ENCODE results near the gene KIF26B.

Gene KIF26B

GRCh38 chr1:245188403-245188802 is 33.6 kb downstream of the KIF26B start:
- H3K36me3 ChIP-seq: no peaks in the 10 kb centered on the region
- H3K4me3 ChIP-seq (ENCODE audit: low read depth, low read length): no peak overlapping the region
- H3K9me3 ChIP-seq: no peaks in the 10 kb centered on the region
- TF ChIP-seq, protein P1, sequence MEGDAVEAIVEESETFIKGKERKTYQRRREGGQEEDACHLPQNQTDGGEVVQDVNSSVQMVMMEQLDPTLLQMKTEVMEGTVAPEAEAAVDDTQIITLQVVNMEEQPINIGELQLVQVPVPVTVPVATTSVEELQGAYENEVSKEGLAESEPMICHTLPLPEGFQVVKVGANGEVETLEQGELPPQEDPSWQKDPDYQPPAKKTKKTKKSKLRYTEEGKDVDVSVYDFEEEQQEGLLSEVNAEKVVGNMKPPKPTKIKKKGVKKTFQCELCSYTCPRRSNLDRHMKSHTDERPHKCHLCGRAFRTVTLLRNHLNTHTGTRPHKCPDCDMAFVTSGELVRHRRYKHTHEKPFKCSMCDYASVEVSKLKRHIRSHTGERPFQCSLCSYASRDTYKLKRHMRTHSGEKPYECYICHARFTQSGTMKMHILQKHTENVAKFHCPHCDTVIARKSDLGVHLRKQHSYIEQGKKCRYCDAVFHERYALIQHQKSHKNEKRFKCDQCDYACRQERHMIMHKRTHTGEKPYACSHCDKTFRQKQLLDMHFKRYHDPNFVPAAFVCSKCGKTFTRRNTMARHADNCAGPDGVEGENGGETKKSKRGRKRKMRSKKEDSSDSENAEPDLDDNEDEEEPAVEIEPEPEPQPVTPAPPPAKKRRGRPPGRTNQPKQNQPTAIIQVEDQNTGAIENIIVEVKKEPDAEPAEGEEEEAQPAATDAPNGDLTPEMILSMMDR (IDR thresholded peaks at IDR 0.05; ENCODE audit: low read depth, low read length): no peak
- DNase-seq: no peak
- H3K4me1 ChIP-seq: no peaks in the 10 kb centered on the region; the same call in 1 of the 2 replicates
- H3K27me3 ChIP-seq: no peaks in the 10 kb centered on the region

DNA sequence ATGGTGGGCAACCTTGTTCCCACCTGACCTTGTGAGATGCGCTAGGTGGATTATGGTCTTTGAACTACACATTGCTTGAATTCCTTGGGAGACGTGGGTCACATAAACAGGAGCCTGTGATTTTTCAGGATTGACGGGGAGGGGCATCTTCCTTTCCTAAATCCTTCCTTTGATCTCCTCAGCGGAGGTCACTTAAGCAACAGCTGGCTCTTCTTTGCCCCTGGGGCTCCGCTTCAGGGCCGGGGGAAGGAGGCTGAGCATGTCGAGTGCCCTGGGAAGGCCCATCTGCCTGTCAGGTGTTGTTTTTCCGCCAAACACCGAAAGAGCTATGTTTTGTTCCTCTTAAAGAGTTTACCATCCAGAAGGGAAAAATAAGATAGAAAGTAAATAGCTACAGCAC is 40.6 kb downstream of the KIF26B start:
- Histone ChIP-seq H3K36me3 (no peaks in the 10 kb centered on the region; the same call in 1 of the 2 replicates), H3K27me3 (no peaks in the 10 kb centered on the region), H3K9me3 (no peaks in the 10 kb centered on the region), H3K4me3 (ENCODE audit: low read depth, low read length) (no peak overlapping the region), H3K4me1 (peaks cover 12% of the 10 kb centered on the region)
- TF ChIP-seq, protein P1 (IDR thresholded peaks at IDR 0.05; ENCODE audit: low read depth, low read length): no peak
- no peak for DNase-seq

DNA sequence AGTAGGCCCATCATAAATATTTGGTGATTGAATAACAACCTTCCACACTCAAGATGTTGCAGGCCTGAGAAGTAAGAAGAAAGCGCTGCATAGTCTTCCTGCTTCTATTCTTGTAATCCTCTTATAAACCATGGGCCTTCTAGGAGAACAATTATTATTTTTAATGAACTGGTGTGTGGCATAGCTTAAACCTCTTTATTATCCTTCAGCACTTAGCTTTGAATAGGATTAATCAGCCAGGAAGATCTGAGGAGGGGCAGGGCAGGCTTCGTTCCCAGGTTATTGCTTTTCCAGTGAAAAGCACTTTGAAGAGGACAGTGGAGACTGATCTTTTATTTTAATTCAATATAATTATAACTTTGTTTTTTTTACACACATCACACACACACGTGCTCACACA is 42.3 kb downstream of the KIF26B start:
- DNase-seq: no peak
- H3K27me3 ChIP-seq: no peaks in the 10 kb centered on the region
- TF ChIP-seq, protein P1 (IDR thresholded peaks at IDR 0.05; ENCODE audit: low read depth, low read length): no peak

GRCh38 chr1:245197911-245198379 is 43.2 kb downstream of the KIF26B start:
- Histone ChIP-seq H3K4me1 (peaks cover 12% of the 10 kb centered on the region), H3K9me3 (no peaks in the 10 kb centered on the region), H3K4me3 (ENCODE audit: low read depth, low read length) (no peak overlapping the region), H3K27me3 (no peaks in the 10 kb centered on the region), H3K36me3 (no peaks in the 10 kb centered on the region; the same call in 1 of the 2 replicates)
- TF ChIP-seq, protein P1 (IDR thresholded peaks at IDR 0.05; ENCODE audit: low read depth, low read length): no peak
- peak; percentile 31 for DNase-seq

More for the DNA sequence above, 42.3 kb downstream of the KIF26B start:
- Histone ChIP-seq H3K4me1 (peaks cover 12% of the 10 kb centered on the region), H3K9me3 (no peaks in the 10 kb centered on the region), H3K36me3 (no peaks in the 10 kb centered on the region; the same call in 1 of the 2 replicates), H3K4me3 (ENCODE audit: low read depth, low read length) (no peak overlapping the region)

DNA sequence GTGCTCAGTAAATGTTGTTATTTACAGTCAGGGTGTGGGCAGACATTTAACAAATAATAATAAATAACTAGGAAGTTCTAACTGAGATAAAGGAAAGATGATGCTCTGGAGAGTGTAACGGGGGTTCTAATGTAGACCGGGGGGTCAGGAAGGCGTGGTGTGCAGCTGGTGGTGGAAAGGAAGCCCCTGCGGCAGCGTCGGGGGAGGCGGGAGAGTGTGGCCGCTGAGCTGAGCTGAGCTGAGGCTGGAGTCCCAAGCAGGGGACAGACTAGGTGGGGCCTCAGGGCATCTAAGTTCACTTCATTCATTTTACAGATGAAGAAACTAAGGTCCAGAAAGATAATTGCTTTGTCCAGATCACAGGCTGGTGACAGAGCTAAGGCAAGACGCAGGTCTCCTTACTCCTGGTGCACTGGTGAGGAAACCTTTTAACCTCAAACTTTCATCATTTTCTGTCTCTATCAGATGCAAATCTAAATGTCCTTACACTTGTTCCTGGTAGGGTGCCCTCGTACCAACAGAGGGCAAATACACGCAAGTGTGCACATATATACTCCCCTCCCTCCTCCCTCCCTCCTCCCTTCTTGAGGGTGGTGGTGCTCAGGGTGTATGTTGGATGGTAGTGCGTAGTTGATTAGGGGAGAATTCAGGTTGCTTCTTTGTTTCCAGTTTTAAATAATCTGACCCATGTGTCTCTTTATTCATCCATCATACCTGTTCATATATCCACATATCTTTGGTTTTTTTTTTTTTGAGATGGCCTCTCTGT is 44.1 kb downstream of the KIF26B start:
- H3K27me3 ChIP-seq: no peaks in the 10 kb centered on the region
- DNase-seq: no peak
- TF ChIP-seq, protein P1 (IDR thresholded peaks at IDR 0.05; ENCODE audit: low read depth, low read length): no peak
- no peak overlapping the region for H3K4me3 ChIP-seq (ENCODE audit: low read depth, low read length)
- H3K36me3 ChIP-seq: no peaks in the 10 kb centered on the region; the same call in 1 of the 2 replicates
- no peaks in the 10 kb centered on the region for H3K9me3 ChIP-seq
- peaks cover 12% of the 10 kb centered on the region for H3K4me1 ChIP-seq

- Histone ChIP-seq H3K36me3 (no peaks in the 10 kb centered on the region; the same call in 1 of the 2 replicates), H3K4me3 (ENCODE audit: low read depth, low read length) (no peak overlapping the region), H3K27me3 (no peaks in the 10 kb centered on the region), H3K9me3 (no peaks in the 10 kb centered on the region), H3K4me1 (peaks cover 12% of the 10 kb centered on the region)
- TF ChIP-seq, protein P1 (IDR thresholded peaks at IDR 0.05; ENCODE audit: low read depth, low read length): no peak
- no peak for DNase-seq
These were observed 45.4 kb downstream of the KIF26B start for GRCh38 chr1:245200146-245200545.
